HG03442 (cell line): Measurements from ENCODE around the gene RNF144A.

Experiments
- ATAC-seq: cut with Tn5 transposase; IDR thresholded peaks from one replicate; pipeline ENCODE4 v1.9.1; 2021; ENCODE audit warnings: mild to moderate bottlenecking, moderate library complexity; ENCODE audit not compliant: unreplicated experiment

The RNF144A gene

DNA sequence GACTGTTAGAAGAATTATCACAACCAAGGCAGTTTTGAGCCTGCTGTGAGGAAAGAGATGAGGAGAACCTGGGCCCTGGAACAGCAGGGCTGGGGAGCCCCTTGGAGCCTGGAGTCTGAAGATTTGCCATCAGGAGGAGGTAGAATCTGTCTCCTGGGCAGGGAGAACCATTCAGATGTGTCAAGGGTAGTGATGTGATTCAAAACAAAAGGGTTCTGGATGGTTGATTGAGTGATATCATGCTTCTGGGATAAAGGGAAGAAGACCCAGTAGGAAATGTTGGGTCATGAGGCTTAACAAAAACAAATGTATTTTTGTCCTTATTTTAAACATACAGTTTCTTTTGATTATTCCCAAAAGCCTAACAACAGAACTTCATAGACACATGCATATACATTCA is 28.6 kb downstream of the RNF144A start:
- no peak for ATAC-seq

DNA sequence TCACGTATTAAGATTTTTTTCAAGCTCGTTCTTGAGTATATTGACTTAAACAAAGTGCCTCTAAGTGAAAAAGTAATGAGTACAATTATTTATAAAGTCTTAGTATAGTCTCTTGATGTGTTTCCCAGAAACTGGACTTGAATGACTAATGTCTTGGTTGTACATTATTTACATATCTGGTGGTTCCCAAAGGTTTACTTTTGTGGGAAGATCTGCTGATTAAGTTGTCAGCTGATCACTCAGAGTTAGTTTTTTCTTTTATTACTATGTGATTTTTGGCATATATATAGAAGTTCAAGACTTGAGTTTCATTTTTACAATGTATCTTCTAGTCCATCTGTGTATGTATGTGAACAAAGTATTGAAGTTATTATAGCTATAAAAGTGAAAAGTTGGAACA is 29.5 kb downstream of the RNF144A start:
- no peak for ATAC-seq

DNA sequence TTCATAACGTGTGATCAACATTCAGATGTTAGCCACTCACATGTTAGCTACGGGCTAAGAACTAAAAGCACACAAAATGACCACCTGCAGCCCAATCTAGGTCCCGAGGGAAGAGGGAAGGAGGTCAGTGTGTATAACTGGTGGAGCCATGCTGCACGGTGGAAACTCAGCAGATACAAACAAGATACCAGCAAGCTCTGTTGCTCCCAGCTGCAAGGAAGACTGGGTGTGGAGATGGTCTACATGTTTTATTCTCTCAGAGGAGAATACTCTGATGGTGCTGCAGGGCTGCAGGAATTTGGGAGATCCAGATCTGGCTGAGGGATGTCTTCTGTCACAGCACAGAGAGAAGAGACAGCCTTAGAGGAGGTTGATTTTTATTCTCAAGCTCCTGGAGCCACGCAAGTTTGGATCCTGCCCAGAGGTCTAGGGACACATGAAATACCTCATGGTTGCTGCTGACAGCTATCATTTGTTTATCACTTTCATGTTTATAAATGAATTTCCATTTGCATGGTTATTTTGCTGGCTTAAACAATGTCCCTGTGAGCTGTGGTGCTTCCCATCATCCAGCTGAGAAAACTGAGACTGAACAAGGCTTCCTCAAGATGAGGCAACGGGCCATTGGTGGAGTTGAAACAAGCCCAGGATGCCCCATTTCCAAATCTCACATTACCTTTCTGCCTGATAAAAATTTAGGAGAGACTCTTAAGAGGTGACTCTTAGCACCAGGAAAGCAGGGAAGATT is 30.9 kb downstream of the RNF144A start:
- ATAC-seq = no peak

DNA sequence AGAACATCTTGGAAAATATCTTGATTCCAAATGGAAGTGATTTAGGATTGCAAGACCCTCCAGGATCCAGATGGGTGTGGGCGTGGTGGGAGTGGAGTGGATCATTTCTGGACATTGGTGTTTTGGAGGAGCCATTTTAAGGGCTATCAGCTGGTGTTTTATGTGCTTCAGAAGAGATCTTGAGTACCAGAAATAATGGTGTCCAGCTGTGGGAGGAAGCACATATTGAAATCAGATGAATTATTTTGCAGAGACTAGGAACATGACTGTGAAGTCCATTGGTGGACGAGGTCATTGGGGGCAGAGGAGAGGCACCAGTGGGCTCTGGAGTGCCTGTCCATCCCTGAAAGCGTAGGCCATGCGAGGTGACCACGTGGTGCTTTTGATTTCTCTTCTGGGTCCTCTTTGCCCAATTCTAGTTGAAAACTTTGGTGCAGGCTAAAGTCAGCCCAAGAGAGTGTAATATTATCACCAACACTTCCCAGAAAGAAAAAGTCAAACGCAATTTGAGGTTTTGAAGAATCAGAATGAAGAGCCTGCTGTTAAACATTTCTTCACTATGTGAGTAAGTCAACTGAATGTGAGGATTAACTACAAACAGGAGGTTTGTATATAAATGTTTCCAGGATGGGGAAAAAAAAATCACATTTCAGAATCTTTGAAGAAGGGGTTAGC is 31.6 kb downstream of the RNF144A start:
- ATAC-seq = no peak

DNA sequence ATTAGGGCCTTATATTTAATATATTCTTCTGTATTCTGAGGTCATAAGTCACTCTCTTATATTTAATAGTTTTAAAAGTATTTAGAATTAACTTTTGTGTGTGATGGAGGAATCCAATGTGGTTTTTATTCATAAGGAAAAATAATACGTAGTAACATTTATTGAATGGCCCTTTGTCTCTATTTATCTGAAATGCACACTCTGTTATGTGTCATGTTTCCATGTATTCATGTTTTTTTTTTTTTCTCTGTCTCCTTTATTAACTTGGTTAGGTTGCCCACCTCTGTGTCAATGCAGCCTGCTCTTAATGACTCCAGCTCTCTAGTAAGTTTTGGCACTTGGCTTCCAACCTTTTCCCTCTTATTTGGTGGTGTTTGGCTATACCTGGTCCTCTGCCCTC is 33.8 kb downstream of the RNF144A start:
- no peak for ATAC-seq

DNA sequence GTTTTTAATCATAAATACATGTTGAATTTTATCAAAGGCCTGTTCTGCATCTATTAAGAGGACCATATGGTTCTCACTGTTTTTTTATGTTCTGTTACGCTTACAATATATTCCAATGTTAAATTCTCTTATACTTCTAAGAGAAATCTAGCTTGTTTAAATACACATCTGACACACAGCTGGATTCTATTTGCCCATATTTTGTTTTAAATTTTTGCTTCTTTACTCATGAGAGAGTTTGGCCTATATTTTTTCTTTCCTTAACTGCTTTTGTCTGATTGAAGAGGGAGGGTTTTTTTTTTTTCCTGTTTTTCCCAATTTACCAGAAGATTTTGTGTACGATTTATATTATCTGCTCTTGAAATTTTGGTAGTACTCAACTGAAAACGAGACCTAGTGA is 34.9 kb downstream of the RNF144A start:
- ATAC-seq = no peak

DNA sequence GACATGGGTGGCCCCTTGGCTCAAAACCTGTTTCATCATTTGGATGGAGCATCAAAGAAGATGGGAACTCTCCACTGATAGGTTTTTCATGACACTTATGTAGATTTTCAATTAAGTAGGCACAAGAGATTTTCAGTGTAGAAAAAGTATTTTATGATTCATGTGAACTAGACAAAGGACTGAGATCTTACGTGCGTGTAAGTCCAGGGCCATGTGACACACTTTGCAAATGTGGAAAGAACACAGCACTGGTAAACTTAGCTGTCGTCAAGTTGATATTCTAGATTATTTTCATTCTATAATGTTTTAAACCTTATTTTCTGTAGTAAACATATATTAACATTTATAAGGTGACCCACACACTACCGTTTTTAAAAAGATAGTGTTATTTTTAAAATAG is 37.4 kb downstream of the RNF144A start:
- ATAC-seq = no peak

DNA sequence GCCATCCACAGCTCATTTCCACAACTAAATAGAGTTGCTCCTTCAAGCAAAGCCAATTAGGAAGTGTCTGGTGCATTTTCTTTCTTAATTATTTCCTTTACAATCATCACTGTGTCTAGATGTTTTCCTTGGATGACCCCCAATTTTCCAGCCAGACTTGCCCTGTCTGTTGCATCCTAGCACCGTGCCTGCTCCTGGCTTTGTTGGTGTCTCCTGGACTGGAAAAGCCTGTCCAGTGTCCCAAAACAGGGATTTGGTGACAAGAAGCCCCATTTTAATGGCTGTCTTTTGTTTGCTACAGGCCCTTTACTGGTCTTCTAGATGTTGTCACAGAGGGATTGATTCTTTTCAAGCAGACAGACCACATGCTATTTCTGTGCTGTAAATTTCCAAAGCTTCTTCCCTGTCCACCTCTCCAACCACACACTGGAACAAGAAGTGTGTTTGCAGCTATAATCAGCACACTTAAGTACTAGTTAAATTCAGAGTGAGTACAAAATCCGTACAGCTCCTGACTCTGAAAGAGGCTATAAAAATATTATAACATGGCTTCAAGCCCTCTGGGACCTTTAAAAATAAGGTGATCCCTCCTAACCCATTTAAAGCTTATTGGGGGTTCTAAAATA is 38.4 kb downstream of the RNF144A start:
- ATAC-seq = no peak

DNA sequence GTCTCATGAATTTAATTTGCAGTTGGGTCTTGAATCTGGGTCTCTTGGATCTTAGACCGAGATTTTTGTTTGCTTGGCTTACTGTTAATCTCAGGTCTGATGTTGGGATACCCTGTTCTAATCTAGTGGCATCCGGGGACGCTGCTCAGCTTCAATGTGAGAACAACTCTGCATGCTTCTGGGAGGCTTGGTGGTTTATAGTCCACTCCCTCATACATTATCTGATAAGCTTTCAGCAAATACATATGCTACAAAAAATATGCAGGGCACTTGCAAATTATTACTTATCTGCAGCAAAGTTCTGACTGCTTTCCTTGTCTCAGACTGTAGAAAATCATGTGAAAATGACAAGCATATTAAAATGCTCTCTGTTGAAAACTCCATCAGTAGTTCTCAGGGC is 39.4 kb downstream of the RNF144A start:
- no peak for ATAC-seq

DNA sequence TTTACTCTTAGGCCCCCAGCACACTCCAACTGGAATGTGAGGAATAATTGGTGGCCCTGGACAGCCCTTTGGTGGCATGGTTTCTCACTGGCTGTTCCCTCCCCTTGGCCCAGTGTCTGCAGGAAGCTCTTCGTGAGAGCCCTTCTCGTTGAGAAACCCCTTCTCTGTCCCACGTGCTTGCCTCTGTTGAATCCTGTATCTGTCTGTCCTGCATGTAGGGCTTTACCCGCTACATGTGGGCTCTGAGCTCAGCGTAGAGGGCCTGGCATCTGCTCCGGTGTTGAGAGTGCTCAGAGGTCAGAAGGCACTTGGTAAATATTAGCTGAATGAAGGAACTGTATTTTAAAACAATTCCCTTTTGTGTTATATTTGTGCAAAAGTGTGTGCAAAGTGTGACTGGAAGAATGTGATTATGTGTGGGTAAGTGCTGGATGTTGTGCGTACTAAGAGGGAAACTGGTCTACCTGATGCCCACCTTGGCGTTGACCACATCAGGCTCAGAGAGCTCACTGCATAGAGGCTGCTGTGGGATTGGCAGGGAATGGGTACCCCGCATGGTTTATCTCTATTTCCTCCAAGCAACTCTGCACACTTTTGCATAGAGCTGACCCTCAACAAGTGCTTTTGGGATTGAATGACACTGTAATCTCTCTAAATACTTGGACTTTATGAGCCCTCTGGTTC is 40.0 kb downstream of the RNF144A start:
- no peak for ATAC-seq

DNA sequence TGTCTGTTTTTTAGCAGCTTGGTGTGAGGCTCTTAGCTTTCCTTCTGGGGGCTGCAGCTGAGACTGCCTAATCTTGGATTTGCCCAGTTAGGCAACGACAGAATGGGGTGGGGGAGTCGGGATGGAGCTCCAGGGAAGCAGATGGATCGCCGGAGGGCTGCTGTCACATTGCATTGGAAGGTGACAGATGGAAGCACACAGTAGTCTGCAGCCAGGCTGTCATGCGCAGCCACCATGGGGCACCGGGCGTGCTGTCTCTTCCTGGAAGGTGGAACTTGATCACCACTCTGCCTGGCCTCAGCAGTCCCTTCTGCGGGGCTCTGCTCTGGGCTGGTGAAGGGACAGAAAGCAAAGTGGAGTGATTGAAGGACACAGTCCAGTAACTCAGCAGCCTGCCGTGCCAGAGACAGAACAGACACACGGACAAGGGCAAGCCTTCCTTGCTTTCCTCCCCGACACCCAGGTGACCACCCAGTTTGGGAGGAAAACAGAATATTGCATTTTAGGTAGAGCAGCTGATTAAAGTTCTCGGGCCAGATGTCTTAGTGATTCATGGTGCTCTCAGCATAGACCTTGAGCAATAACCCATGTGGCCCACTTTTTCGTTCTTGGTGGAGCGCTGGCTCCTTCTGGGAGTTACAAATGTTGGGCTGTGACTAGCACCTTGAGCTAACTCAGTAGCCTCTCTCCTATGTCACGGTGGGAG is 40.9 kb downstream of the RNF144A start:
- ATAC-seq = no peak

DNA sequence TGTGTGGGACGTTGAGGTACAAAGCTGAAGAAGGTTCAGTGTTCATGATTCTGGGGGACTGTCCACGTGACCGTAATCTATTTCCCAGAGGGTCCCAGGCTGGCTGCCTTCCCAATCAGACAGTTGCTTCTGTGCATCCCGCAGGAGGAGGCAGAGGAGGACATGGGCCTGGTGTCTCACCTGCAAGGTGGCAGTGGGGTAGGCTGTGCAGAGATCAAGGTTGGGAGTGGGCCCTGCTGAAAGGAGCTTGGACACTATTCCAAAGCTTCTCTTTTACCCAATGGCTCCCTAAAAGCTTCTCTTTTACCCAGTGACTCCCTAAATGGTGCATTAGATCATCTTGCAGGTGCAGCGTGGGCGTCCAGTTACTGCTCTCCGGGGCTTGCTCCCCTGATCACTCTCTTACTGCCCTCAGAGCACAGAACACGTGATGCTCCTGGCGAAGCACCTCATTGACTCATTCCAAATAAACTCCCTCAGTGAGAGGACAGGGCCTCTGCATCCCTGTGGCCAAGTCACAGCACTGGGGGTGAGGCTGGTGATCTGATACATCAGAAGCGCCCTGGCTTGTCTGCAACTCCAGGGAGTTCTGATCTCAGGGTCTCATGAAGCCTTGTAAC is 41.5 kb downstream of the RNF144A start:
- no peak for ATAC-seq

DNA sequence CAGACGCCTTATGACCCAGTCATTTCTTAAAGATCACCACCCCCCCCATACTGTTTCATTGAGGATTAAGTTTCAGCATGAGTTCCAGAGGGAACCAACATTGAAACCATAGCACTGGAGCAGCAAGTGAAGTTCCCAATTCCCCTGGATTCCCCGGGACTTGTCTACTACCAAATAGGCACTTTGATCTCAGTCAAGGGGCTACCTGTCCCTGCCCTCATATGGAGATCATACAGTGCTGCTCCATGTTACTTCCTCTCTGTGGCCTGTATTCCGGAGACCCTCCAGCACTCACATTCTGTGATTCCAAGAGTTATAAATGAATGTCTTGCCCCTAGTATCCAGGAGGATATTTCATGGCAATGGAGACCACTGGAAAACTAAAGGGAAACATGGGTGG is 42.5 kb downstream of the RNF144A start:
- ATAC-seq = no peak

DNA sequence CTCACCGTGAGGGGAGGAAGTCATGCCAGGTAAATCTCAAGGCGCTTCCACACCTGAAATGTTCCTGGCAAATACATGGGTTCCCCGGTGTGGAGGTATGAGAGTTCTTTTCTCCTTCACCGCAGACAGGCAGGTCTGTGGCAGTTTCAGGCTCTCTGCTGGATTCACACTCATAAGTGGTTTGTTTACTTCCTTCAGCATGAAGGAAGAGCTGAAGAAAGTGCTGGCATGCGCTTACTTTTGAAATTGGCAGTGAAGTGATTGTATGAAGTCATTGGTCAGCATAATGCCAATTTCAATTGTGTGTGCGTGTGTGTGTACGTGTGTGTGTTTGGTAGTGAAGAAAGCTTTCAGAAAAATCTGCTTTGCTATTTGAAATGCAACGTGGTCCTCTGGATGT is 43.4 kb downstream of the RNF144A start:
- no peak for ATAC-seq

DNA sequence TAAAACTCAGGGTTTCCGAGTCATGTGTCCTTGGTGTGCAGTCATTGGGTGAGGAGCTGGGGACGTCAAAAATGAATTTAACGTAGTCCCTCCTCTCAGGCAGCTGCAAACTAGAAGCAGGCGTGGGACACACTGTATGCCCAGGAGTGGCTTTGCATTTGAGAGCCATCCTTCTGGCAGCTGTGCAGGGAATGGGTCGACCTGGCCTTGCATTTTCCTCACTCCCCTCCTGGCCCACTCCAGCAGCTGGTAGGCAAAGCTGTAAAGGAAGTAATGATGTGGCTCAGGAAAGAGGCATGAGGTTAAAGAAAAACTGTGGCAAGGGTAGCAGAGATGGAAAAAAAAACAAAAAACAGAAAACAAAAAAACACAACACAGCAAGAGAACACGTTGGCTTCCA is 46.5 kb downstream of the RNF144A start:
- no peak for ATAC-seq

DNA sequence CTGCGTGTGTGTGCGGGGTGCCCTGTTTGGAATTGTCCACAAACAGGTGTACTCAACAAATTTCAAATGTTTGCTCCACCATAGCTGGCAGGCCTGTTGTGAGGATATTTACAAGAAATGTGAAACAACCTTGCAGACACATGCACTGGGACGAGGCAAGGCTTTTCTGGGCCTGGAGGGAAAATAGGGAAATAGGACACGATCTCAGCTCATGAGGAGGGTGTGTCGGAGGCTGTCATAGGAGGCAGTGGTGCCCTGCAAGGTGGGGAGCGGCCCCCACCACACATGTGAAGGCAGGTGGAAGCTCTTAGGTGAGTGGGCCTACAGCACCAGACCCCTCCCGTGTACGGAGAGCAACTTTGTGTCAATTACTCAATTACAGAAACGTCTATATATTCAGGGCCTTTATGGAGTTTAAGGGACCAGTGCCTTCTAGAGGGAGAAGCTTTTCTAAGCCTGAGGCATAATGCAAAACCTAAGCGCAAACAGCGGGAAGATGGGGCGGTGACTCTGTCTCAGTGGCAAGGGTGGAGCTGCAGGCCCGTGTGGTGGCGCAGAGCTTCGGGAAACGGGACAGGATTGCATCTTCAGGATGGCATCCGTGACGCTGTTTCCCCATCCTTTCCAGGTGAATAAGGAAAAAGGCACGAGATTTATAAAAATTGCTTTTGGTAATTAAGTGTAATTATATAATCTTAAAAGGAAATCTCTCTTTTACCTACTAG is 48.0 kb downstream of the RNF144A start:
- no peak for ATAC-seq

DNA sequence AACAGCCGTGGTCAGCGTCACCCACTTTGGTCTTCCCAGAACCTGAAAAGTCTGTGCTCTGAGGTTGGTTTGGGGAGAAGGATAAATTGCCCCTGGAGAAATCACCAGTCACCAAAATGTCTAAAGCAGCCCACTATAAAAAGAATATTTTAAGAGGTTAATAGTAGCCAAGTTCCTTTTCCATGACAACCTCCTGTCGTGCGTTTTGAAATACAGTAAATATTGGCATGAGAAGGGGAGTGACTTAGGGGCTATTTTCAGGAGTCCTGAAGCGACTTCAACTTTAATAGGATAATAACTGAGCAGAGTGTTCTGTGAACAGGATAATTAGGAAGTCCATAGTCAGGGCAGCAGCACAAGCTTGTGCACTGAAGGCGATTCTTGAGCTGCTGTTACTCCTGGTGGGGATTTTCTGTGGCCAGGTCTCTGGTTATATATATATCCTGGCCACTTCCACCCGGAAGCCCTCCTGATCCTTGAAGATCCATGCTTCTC is 49.3 kb downstream of the RNF144A start:
- no peak for ATAC-seq

DNA sequence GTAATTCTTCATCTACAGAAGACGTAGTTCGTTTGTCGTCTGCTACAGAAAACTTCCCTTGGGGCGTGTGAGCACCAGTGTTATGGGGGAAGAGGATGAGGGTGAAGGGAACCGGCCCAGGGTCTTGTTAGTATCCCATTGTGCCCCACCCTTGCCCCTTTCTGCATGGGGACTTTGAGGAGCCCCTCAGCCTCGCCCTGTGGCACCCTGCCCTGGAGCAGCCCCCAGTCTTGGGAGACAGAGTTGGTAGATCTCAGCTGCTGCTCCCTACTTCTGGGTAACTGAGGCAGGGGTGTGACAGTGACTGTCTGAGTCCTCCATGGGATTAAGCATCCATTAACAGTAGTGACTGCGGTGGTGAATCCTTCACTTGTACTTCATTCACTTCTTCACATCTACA is 50.1 kb downstream of the RNF144A start:
- no peak for ATAC-seq

DNA sequence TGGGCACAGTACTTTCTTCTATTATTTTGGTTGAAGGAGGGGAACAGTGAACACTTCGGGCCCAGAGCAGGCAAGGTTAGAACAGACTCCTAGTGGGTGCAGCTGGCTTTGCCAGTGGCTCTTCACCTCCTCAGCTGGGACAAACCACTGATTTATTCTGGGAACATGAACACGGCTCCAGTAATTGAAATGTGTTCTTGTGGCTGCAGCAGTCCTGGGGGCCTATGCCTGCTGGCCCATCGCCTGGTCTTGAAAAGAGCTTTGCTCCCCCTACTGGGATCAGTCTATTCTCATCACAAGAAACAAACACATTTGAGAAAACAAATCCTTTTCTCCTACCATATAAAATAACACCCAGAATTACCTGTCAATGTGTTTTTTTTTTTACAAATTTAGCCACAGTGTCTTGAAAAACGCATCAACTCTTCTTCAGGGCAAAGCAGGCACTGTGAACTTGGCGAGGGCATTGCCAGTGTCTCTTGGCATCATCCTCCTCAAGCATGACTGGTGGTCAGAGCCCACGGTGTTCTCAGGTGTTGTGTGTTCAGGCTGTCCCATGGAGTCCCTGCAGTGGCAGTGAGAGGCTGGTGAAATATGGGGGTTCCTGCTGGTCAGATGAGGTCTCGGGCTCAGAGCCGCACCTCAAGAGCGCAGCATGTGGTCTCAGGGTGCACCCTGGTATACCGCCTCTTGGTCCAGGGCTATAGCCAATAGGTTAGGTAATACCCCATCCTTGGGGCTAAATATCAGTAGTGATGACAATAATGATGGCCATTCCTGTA is 51.3 kb downstream of the RNF144A start:
- ATAC-seq = no peak
